ENCODE data around the gene RHBG.

Gene RHBG

GRCh38 chr1:156405670-156406069, 36.7 kb downstream of the RHBG start:
- Histone ChIP-seq H3K36me3 (ENCODE audit: control insufficient read depth in 1 of 2, insufficient read depth in 2 of 2, low read depth in 1 of 2, low read length in 2 of 2) (no peaks in the 10 kb centered on the region), H2BK12ac (ENCODE audit: low read length in 2 of 2) (no peak overlapping the region), H3K4me2 (ENCODE audit: low read length, poor library complexity, severe bottlenecking) (no peak overlapping the region), H3K27me3 (ENCODE audit: control insufficient read depth in 1 of 2, insufficient read depth in 1 of 2, low read length in 2 of 2) (peaks cover 79 to 92% of the 10 kb centered on the region in 2 experiments), H2BK15ac (ENCODE audit: low read depth, poor library complexity, severe bottlenecking) (no peak overlapping the region), H3K14ac (ENCODE audit: low read length in 2 of 2) (no peak overlapping the region), H3K9ac (ENCODE audit: low read length) (no peak overlapping the region), H3K9me3 (ENCODE audit: control insufficient read depth, low read length) (no peaks in the 10 kb centered on the region), H2AFZ (ENCODE audit: low read depth, low read length) (no peak overlapping the region), H3K79me1 (replicated peaks; ENCODE audit: low read length, poor library complexity, severe bottlenecking) (no peaks in the 10 kb centered on the region), H4K8ac (ENCODE audit: low read length) (no peak overlapping the region), H3K27ac (ENCODE audit: low read length, poor library complexity, severe bottlenecking) (no peak overlapping the region), H4K91ac (ENCODE audit: low read length) (no peak overlapping the region), H3K4me3 (ENCODE audit: insufficient read depth in 1 of 2, low read depth in 1 of 2, low read length in 2 of 2) (no peak overlapping the region), H3K4me1 (ENCODE audit: control insufficient read depth, insufficient read depth, low read depth, low read length) (no peaks in the 10 kb centered on the region), H3K23ac (ENCODE audit: low read length in 2 of 2) (no peak overlapping the region), H2AK5ac (ENCODE audit: low read length, severe bottlenecking) (no peak overlapping the region), H2BK120ac (ENCODE audit: low read depth, low read length) (no peak overlapping the region), H3K18ac (ENCODE audit: low read depth in 1 of 2, low read length in 2 of 2) (no peak overlapping the region), H3K4ac (ENCODE audit: low read depth in 1 of 2, low read length in 2 of 2) (no peak overlapping the region), H2BK5ac (ENCODE audit: low read depth, low read length, poor library complexity, severe bottlenecking) (no peak overlapping the region)
- WGBS = 92% methylated on average over 2 of the region's 5 CpGs
- no peak for DNase-seq

- peaks cover 79 to 92% of the 10 kb centered on the region in 2 experiments for H3K27me3 ChIP-seq (ENCODE audit: control insufficient read depth in 1 of 2, insufficient read depth in 1 of 2, low read length in 2 of 2)
- H3K4ac ChIP-seq (ENCODE audit: low read depth in 1 of 2, low read length in 2 of 2) = no peak overlapping the region
- no peak overlapping the region for H3K14ac ChIP-seq (ENCODE audit: low read length in 2 of 2)
- H2BK5ac ChIP-seq (ENCODE audit: low read depth, low read length, poor library complexity, severe bottlenecking) = no peak overlapping the region
- H3K36me3 ChIP-seq (ENCODE audit: control insufficient read depth in 1 of 2, insufficient read depth in 2 of 2, low read depth in 1 of 2, low read length in 2 of 2) = no peaks in the 10 kb centered on the region
- no peak overlapping the region for H3K18ac ChIP-seq (ENCODE audit: low read depth in 1 of 2, low read length in 2 of 2)
- H2BK12ac ChIP-seq (ENCODE audit: low read length in 2 of 2) = no peak overlapping the region
- H2AFZ ChIP-seq (ENCODE audit: low read depth, low read length) = no peak overlapping the region
- no peak overlapping the region for H3K9ac ChIP-seq (ENCODE audit: low read length)
- H3K4me3 ChIP-seq (ENCODE audit: insufficient read depth in 1 of 2, low read depth in 1 of 2, low read length in 2 of 2) = no peak overlapping the region
- H4K8ac ChIP-seq (ENCODE audit: low read length) = no peak overlapping the region
- H3K23ac ChIP-seq (ENCODE audit: low read length in 2 of 2) = no peak overlapping the region
- H2AK5ac ChIP-seq (ENCODE audit: low read length, severe bottlenecking) = no peak overlapping the region
- no peaks in the 10 kb centered on the region for H3K9me3 ChIP-seq (ENCODE audit: control insufficient read depth, low read length)
- WGBS = 78% methylated on average over 6 of the region's 6 CpGs
- H3K27ac ChIP-seq (ENCODE audit: low read length, poor library complexity, severe bottlenecking) = no peak overlapping the region
- no peak overlapping the region for H3K4me2 ChIP-seq (ENCODE audit: low read length, poor library complexity, severe bottlenecking)
- no peak overlapping the region for H2BK120ac ChIP-seq (ENCODE audit: low read depth, low read length)
- H3K79me1 ChIP-seq (replicated peaks; ENCODE audit: low read length, poor library complexity, severe bottlenecking) = no peaks in the 10 kb centered on the region
- no peak for DNase-seq
- H3K4me1 ChIP-seq (ENCODE audit: control insufficient read depth, insufficient read depth, low read depth, low read length) = no peaks in the 10 kb centered on the region
- no peak overlapping the region for H2BK15ac ChIP-seq (ENCODE audit: low read depth, poor library complexity, severe bottlenecking)
- H4K91ac ChIP-seq (ENCODE audit: low read length) = no peak overlapping the region
Observed at GRCh38 chr1:156406251-156406650, 37.2 kb downstream of the RHBG start.

- no peak overlapping the region for H3K23ac ChIP-seq (ENCODE audit: low read length in 2 of 2)
- H3K27ac ChIP-seq (ENCODE audit: low read length, poor library complexity, severe bottlenecking) = no peak overlapping the region
- no peak overlapping the region for H2AK5ac ChIP-seq (ENCODE audit: low read length, severe bottlenecking)
- H4K8ac ChIP-seq (ENCODE audit: low read length) = no peak overlapping the region
- no peak overlapping the region for H3K4me3 ChIP-seq (ENCODE audit: insufficient read depth in 1 of 2, low read depth in 1 of 2, low read length in 2 of 2)
- no peak overlapping the region for H3K18ac ChIP-seq (ENCODE audit: low read depth in 1 of 2, low read length in 2 of 2)
- H3K4ac ChIP-seq (ENCODE audit: low read depth in 1 of 2, low read length in 2 of 2) = no peak overlapping the region
- no peak overlapping the region for H4K91ac ChIP-seq (ENCODE audit: low read length)
- no peak overlapping the region for H2BK5ac ChIP-seq (ENCODE audit: low read depth, low read length, poor library complexity, severe bottlenecking)
- H2BK120ac ChIP-seq (ENCODE audit: low read depth, low read length) = no peak overlapping the region
- H3K36me3 ChIP-seq (ENCODE audit: control insufficient read depth in 1 of 2, insufficient read depth in 2 of 2, low read depth in 1 of 2, low read length in 2 of 2) = no peaks in the 10 kb centered on the region
- no peaks in the 10 kb centered on the region for H3K9me3 ChIP-seq (ENCODE audit: control insufficient read depth, low read length)
- H2AFZ ChIP-seq (ENCODE audit: low read depth, low read length) = no peak overlapping the region
- H3K4me1 ChIP-seq (ENCODE audit: control insufficient read depth, insufficient read depth, low read depth, low read length) = no peaks in the 10 kb centered on the region
- no peak overlapping the region for H3K14ac ChIP-seq (ENCODE audit: low read length in 2 of 2)
- H3K4me2 ChIP-seq (ENCODE audit: low read length, poor library complexity, severe bottlenecking) = no peak overlapping the region
- no peak overlapping the region for H2BK15ac ChIP-seq (ENCODE audit: low read depth, poor library complexity, severe bottlenecking)
- no peak for DNase-seq
- no peak overlapping the region for H2BK12ac ChIP-seq (ENCODE audit: low read length in 2 of 2)
- no peaks in the 10 kb centered on the region for H3K79me1 ChIP-seq (replicated peaks; ENCODE audit: low read length, poor library complexity, severe bottlenecking)
- peaks cover 76 to 89% of the 10 kb centered on the region in 2 experiments for H3K27me3 ChIP-seq (ENCODE audit: control insufficient read depth in 1 of 2, insufficient read depth in 1 of 2, low read length in 2 of 2)
- no peak overlapping the region for H3K9ac ChIP-seq (ENCODE audit: low read length)
- WGBS = 80% methylated on average over 6 of the region's 6 CpGs
Observed at GRCh38 chr1:156407344-156407743, 38.3 kb downstream of the RHBG start.

GRCh38 chr1:156407760-156408159, 38.7 kb downstream of the RHBG start:
- Histone ChIP-seq H2BK15ac (ENCODE audit: low read depth, poor library complexity, severe bottlenecking) (no peak overlapping the region), H2BK5ac (ENCODE audit: low read depth, low read length, poor library complexity, severe bottlenecking) (no peak overlapping the region), H3K9me3 (ENCODE audit: control insufficient read depth, low read length) (no peaks in the 10 kb centered on the region), H3K23ac (ENCODE audit: low read length in 2 of 2) (no peak overlapping the region), H2AFZ (ENCODE audit: low read depth, low read length) (no peak overlapping the region), H2AK5ac (ENCODE audit: low read length, severe bottlenecking) (no peak overlapping the region), H2BK12ac (ENCODE audit: low read length in 2 of 2) (no peak overlapping the region), H3K14ac (ENCODE audit: low read length in 2 of 2) (no peak overlapping the region), H3K4me2 (ENCODE audit: low read length, poor library complexity, severe bottlenecking) (no peak overlapping the region), H3K27me3 (ENCODE audit: control insufficient read depth in 1 of 2, insufficient read depth in 1 of 2, low read length in 2 of 2) (peaks cover 76 to 89% of the 10 kb centered on the region in 2 experiments), H3K4ac (ENCODE audit: low read depth in 1 of 2, low read length in 2 of 2) (no peak overlapping the region), H3K36me3 (ENCODE audit: control insufficient read depth in 1 of 2, insufficient read depth in 2 of 2, low read depth in 1 of 2, low read length in 2 of 2) (no peaks in the 10 kb centered on the region), H3K9ac (ENCODE audit: low read length) (no peak overlapping the region), H4K8ac (ENCODE audit: low read length) (no peak overlapping the region), H3K27ac (ENCODE audit: low read length, poor library complexity, severe bottlenecking) (no peak overlapping the region), H3K18ac (ENCODE audit: low read depth in 1 of 2, low read length in 2 of 2) (no peak overlapping the region), H3K79me1 (replicated peaks; ENCODE audit: low read length, poor library complexity, severe bottlenecking) (no peaks in the 10 kb centered on the region), H2BK120ac (ENCODE audit: low read depth, low read length) (no peak overlapping the region), H4K91ac (ENCODE audit: low read length) (no peak overlapping the region), H3K4me3 (ENCODE audit: insufficient read depth in 1 of 2, low read depth in 1 of 2, low read length in 2 of 2) (no peak overlapping the region), H3K4me1 (ENCODE audit: control insufficient read depth, insufficient read depth, low read depth, low read length) (no peaks in the 10 kb centered on the region)
- DNase-seq = no peak
- 79% methylated on average over 10 of the region's 10 CpGs for WGBS
